ENCODE measurements around the gene TMEM169. TPM values are rescaled to one million over a fixed set of nuclear protein-coding genes. Genes with fewer than 3 reads are reported as not detected.
A peak's percentile ranks its signal among the peaks of the same experiment; 100 is the strongest.

TMEM169 gene
- total and polyA plus RNA-seq, 2 donors (not counting 1 experiment from before 2014, with no cell fraction given), result 0.28 to 0.84 TPM

DNA sequence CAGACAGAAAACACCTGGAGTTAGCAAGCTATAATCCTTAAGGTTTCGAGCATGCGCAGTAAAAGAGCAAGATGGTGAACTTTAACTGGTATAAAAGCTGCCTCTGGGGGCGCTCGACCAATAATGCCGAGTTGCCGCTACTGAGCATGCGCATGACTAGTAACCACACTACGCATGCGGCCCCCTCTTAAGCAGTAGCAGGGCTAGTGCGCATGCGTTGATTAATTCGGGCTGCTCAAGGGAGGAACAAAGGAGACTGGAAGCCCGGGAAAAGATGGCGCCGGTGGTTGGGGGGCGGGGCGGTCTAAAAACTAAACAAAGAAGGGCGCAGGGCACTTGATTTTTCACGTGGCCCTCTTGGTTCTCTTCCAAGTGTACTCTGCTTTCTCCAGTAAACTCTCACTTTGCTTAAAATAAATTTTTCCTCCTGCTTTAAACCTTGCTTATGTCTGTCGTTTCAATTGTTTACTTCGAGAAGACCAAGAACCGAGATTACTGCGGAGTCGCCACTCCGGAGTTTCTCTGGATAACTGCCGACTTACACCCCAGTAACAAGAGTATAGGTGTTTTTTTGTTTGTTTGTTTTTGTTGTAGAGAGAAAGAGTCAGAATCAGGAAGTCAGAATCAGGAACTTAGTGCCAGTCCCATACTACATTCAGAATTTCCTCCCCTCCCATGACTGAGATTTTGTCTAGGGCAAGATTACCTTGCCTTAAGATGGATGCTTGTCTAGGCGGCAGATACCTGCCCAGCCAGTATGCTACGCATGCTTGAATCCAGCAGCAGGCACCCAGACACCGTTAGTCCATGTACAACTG lies 33.2 kb downstream of the TMEM169 start:
- POLR2A ChIA-PET, result interaction anchor here (0.6 kb wide), 1 partner anchor 60 kb away, joined by 4 read pairs; no protein-coding TSS in a partner anchor
- H3K9me3 ChIP-seq (ENCODE audit: control extremely low read depth in 1 of 3, control insufficient read depth in 2 of 3, insufficient read depth in 1 of 3, low read length in 2 of 3), result no peaks in the 10 kb centered on the region
- CTCF ChIA-PET, result interaction anchor here (0.9 to 2.3 kb wide), 9 partner anchors 9 to 377 kb away, joined by 3 to 10 read pairs (median 4); partner anchors contain the start of genes PECR and TMEM169
- peak overlapping the region; percentile 98 for H3K27ac Mint-ChIP-seq
- H2AFZ ChIP-seq (ENCODE audit: insufficient read depth, low read depth, low read length, poor library complexity, severe bottlenecking), result peak overlapping the region; percentile 89
- peaks cover 71% of the 10 kb centered on the region for H3K4me1 Mint-ChIP-seq
- TF ChIP-seq, protein P1, sequence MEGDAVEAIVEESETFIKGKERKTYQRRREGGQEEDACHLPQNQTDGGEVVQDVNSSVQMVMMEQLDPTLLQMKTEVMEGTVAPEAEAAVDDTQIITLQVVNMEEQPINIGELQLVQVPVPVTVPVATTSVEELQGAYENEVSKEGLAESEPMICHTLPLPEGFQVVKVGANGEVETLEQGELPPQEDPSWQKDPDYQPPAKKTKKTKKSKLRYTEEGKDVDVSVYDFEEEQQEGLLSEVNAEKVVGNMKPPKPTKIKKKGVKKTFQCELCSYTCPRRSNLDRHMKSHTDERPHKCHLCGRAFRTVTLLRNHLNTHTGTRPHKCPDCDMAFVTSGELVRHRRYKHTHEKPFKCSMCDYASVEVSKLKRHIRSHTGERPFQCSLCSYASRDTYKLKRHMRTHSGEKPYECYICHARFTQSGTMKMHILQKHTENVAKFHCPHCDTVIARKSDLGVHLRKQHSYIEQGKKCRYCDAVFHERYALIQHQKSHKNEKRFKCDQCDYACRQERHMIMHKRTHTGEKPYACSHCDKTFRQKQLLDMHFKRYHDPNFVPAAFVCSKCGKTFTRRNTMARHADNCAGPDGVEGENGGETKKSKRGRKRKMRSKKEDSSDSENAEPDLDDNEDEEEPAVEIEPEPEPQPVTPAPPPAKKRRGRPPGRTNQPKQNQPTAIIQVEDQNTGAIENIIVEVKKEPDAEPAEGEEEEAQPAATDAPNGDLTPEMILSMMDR (IDR thresholded peaks at IDR 0.05), result peak; percentile 88
- TF ChIP-seq EZH2 (IDR thresholded peaks at IDR 0.05; ENCODE audit: borderline replicate concordance, insufficient read depth, low read depth, low read length, poor library complexity, severe bottlenecking), result no peak
- H4K20me1 ChIP-seq (ENCODE audit: control insufficient read depth, insufficient read depth, low read length, poor library complexity, severe bottlenecking), result peaks cover 53% of the 10 kb centered on the region
- intact Hi-C loops (cut with micrococcal nuclease), result loop anchor here (1.0 to 5.0 kb wide), 5 partner anchors 56 to 803 kb away; partner anchors contain the start of genes ATIC, RPL37A and SMARCAL1
- H3K27me3 Mint-ChIP-seq, result no peaks in the 10 kb centered on the region
- H3K79me2 ChIP-seq (ENCODE audit: control insufficient read depth, insufficient read depth, low read length), result peaks cover 96% of the 10 kb centered on the region
- H3K4me2 ChIP-seq (replicated peaks; ENCODE audit: low read depth, low read length, poor library complexity, severe bottlenecking), result peak overlapping the region; percentile 79
- DNase-seq, result peak; percentile 99
- H3K27me3 ChIP-seq (replicated peaks in 1 of 4; ENCODE audit: control extremely low read depth in 1 of 4, control insufficient read depth in 3 of 4, insufficient read depth in 4 of 4, low read length in 3 of 4), result no peaks in the 10 kb centered on the region
- H3K4me3 Mint-ChIP-seq, result peak overlapping the region; percentile 93
- H3K4me3 ChIP-seq (ENCODE audit: control extremely low read depth in 1 of 5, extremely low read depth in 1 of 5, insufficient read depth in 1 of 5, low read depth in 2 of 5, low read length in 4 of 5), result peak overlapping the region; percentile 52 to 90 (median 69)
- peaks cover 24 to 81% of the 10 kb centered on the region in 2 experiments for H3K36me3 ChIP-seq (replicated peaks in 1 of 2; ENCODE audit: control extremely low read depth in 1 of 2, control insufficient read depth in 1 of 2, extremely low read depth in 1 of 2, insufficient read depth in 2 of 2, low read length in 1 of 2)
- ATAC-seq (ENCODE audit: low read depth), result peak; percentile 90
- no peaks in the 10 kb centered on the region for H3K9me3 Mint-ChIP-seq (ENCODE audit: insufficient read depth)
- peak overlapping the region; percentile 80 to 96 for H3K27ac ChIP-seq (ENCODE audit: low read length in 2 of 2)
- WGBS (ENCODE audit: insufficient coverage), result 3% methylated on average over 20 of the region's 29 CpGs
- peak overlapping the region; percentile 84 for H3K9ac ChIP-seq (ENCODE audit: low read length)
- H3K4me1 ChIP-seq (ENCODE audit: control insufficient read depth in 2 of 2, insufficient read depth in 2 of 2, low read length in 2 of 2), result peaks cover 33 to 37% of the 10 kb centered on the region in 2 donors

DNA sequence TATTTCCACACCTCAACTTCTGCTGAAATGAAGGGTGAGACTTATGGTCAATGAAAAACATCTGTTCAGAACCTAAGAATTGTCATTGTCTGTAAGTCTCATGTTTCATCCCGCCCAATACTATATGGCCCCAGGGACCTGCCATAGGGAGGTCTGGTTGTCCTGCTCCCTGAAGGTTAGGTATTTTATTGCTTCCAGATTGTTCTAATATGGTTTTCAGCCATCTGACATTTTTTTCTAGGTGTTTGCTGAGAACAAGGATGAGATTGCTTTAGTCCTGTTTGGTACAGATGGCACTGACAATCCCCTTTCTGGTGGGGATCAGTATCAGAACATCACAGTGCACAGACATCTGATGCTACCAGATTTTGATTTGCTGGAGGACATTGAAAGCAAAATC lies 34.7 kb downstream of the TMEM169 start:
- Histone ChIP-seq H3K9ac (ENCODE audit: low read length) (no peak overlapping the region), H3K9me3 (ENCODE audit: control extremely low read depth in 1 of 3, control insufficient read depth in 2 of 3, insufficient read depth in 1 of 3, low read length in 2 of 3) (no peaks in the 10 kb centered on the region), H4K20me1 (ENCODE audit: control insufficient read depth, insufficient read depth, low read length, poor library complexity, severe bottlenecking) (peaks cover 49% of the 10 kb centered on the region), H3K4me2 (replicated peaks; ENCODE audit: low read depth, low read length, poor library complexity, severe bottlenecking) (no peak overlapping the region), H3K27me3 (replicated peaks in 1 of 4; ENCODE audit: control extremely low read depth in 1 of 4, control insufficient read depth in 3 of 4, insufficient read depth in 4 of 4, low read length in 3 of 4) (no peaks in the 10 kb centered on the region), H3K36me3 (replicated peaks in 1 of 2; ENCODE audit: control extremely low read depth in 1 of 2, control insufficient read depth in 1 of 2, extremely low read depth in 1 of 2, insufficient read depth in 2 of 2, low read length in 1 of 2) (peaks cover 23 to 82% of the 10 kb centered on the region in 2 experiments), H2AFZ (ENCODE audit: insufficient read depth, low read depth, low read length, poor library complexity, severe bottlenecking) (no peak overlapping the region), H3K27ac (ENCODE audit: low read length in 2 of 2) (peak overlapping the region in 1 of 2 donors; percentile 18), H3K79me2 (ENCODE audit: control insufficient read depth, insufficient read depth, low read length) (peaks cover 95% of the 10 kb centered on the region), H3K4me3 (ENCODE audit: control extremely low read depth in 1 of 5, extremely low read depth in 1 of 5, insufficient read depth in 1 of 5, low read depth in 2 of 5, low read length in 4 of 5) (no peak overlapping the region), H3K4me1 (ENCODE audit: control insufficient read depth in 2 of 2, insufficient read depth in 2 of 2, low read length in 2 of 2) (peaks cover 19 to 22% of the 10 kb centered on the region in 2 donors)
- Mint-ChIP-seq H3K4me1 (peaks cover 58% of the 10 kb centered on the region), H3K27ac (peak overlapping the region; percentile 39), H3K9me3 (ENCODE audit: insufficient read depth) (no peaks in the 10 kb centered on the region), H3K27me3 (no peaks in the 10 kb centered on the region), H3K4me3 (peak overlapping the region; percentile 21)
- POLR2A ChIA-PET, result no interaction called here
- 100% methylated on average over 1 of the region's 1 CpG for WGBS (ENCODE audit: insufficient coverage)
- no peak for TF ChIP-seq EZH2 (IDR thresholded peaks at IDR 0.05; ENCODE audit: borderline replicate concordance, insufficient read depth, low read depth, low read length, poor library complexity, severe bottlenecking)
- TF ChIP-seq, protein P1 (IDR thresholded peaks at IDR 0.05), result no peak
- CTCF ChIA-PET, result interaction anchor here (0.6 kb wide), 1 partner anchor 555 kb away, joined by 4 read pairs; no protein-coding TSS in a partner anchor
- DNase-seq (no peak), ATAC-seq (ENCODE audit: low read depth) (no peak)
- intact Hi-C loops (cut with micrococcal nuclease), result no loop called here
